ENCODE measurements around the gene C14orf180.

Gene C14orf180

GRCh38 chr14:104594310-104595046 lies 14.9 kb downstream of the C14orf180 start:
- DNase-seq = no peak

GRCh38 chr14:104595116-104595675 lies 15.6 kb downstream of the C14orf180 start:
- no peak for DNase-seq

GRCh38 chr14:104595911-104596450 lies 16.4 kb downstream of the C14orf180 start:
- DNase-seq = no peak

DNA sequence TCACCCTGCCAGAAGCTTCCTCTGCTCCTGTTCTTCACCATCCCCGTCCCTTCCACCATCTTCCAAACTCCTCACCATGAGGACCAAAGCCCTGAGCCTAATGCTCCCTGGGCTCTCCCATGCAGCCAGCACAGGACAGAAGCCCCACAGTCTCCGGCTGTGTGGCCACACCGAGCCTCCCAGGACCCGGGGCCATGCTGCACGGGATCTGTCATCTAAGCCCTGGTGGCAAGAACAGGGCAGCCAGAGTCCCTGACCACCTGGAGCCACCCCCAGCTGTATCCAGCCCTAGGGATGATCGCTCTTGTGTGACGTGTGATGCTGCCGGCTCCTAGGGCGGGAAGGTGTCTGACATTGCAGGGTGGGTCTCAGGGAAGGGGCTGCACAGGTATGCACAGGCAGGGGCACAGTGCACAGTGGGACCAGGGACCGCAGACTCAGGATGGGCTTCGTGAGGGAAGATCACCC lies 16.9 kb downstream of the C14orf180 start:
- no peak for DNase-seq

- DNase-seq = no peak
Observed at GRCh38 chr14:104596927-104597351, 17.4 kb downstream of the C14orf180 start.

GRCh38 chr14:104597576-104597975 lies 18.0 kb downstream of the C14orf180 start:
- no peak for DNase-seq

DNA sequence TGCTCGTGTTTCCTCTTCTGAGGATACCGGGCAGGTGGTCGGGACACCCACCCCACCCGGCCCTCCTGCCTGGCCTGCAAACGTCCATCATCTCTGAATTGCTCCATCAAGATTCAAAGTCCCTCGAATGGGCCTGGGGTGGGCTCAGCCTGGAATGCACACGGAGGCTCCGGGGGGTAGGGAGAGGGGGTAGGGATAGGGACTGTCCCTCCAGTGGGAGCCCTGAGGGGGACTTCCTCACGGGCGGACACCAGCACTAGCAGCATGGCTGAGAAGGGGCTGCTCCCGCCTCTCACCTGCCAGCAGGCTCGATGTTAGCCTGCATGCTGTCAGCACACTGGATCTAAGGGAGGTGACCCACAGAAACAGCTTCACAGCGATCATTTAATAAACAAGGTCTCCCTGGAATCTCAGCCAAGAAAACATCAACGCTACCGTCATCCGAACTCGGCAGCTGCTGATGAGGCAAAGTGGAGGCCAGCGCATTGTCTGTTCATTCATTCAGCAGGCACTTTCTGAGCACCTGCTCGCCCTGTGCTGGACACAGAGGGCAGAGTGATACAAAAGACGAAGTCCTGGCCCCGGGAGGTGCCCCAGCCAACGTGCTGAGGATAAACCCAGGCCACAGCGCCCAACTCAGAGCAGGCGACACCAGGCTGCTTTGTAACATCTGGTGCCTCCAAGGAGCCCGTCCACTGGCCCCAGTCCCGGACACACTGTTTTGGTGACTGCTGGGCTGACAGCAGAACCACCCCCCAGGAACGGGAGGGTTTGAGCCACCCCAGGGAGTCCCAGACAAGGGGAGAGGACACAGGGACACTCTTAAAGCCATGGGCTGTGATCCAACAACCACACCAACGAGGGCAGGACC lies 18.7 kb downstream of the C14orf180 start:
- no peak for DNase-seq

GRCh38 chr14:104598910-104599273 lies 19.3 kb downstream of the C14orf180 start:
- DNase-seq = no peak

DNA sequence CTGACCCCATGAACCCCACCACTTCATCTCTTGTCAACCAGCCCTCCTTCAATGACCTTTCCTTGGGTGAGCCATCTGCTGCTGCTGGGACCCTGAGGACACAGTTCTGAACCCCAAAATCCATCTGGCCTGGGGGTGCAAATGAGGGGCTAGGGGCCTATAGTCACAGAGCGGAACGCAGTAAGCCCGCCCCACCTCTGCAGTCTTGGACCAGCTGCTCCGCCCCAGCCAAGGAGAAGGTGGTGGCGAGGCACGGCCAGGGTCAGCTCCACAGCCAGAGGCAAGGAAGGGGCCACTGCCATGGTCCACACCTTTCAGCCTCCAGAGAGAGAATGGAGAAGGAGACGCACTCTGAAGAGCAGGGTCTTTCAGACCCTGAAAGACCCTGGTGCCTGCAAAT lies 19.9 kb downstream of the C14orf180 start:
- DNase-seq = no peak

- DNase-seq = no peak
Observed at GRCh38 chr14:104600141-104600643, 20.6 kb downstream of the C14orf180 start.

DNA sequence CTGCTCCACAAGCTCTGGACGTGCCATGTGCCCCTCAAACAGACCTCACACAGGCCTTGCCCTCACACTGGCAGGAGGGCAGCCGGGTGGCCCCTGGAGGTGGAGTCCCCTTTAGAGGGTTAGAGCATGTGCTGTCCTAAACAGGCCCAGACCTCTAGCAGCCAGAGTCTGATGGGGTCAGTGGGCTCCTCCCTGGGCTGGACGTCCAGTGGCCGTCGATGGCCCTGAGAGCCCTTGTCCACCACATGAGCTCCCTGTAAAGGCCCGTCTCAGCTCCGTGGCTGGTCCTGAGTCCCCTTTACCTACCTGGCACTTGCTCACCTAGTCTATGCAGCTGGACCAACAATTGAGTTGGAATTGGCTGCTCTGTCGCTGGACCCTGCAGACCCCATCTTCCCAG lies 21.2 kb downstream of the C14orf180 start:
- no peak for DNase-seq

DNA sequence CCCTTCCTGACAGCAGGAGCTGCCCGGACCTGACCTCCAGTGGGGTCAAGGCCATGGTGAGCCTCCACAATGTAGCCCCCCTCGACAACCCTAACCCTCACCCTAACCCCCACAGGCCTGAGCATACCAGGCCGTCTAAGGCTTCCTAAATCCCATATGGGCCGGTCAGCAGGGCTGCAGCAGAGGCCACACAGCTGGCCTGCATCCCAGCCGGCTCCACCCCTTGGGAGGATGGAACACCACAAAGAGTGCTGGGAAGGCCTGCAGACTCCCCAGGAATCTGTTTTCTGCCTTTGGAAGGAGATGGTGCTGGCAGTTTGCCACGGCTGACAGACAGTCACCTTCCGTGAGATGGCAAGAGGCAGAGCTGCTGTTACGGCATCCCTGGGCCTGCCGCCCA lies 22.2 kb downstream of the C14orf180 start:
- no peak for DNase-seq

GRCh38 chr14:104602315-104602932 lies 22.9 kb downstream of the C14orf180 start:
- DNase-seq = no peak

DNA sequence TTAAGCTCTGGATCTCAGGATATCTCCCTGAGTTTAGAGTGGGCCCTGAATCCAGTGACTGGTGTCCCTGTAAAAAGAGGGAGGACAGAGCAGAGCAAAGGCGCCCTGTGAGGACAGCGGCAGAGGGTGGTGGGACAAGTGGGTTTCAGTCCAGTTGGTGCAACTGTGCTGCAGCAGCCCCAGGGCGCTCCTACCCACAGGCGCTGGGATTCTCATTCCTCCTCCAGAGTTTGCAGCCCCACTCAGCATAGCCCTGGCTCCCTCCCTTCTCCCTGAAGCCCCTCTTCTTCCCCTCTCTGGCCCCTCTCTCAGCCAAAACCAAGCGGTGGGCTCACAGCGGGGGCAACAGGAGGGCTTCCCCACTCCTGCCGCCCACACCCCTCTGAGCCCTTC lies 23.4 kb downstream of the C14orf180 start:
- DNase-seq = no peak

DNA sequence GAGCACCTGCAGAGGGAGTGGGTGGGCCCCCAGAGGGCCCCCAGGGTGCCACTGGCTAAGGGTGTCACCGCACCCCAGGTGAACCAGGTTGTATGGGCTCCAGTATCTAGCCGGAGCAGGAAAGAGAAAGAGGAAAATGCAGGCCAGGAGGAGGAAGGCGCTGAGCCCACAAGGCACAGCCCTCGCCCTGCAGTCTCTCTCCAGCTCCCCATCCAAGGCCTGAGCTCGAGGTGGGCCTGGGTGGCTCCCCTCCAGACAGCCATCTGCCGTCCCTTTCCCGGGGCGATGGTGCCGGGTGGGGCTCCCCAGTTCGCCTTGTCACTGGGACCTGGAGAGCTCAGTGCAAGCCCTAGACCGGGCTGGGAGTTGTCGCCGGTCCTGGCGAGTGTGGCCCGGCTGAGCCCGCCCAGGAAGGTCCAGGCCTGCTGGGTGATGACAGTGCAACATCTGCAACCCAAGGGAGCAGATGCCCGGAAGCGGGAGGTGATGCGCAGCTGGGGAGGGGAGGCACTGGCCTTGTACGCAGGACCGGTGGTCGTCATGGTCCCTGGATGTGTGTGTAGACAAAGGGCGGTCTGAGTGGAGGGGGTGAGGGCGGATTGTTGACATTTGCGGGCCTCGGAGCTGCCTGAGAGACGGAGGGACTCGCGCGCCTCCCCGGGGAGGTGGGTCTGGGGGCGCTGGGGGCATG lies 24.3 kb downstream of the C14orf180 start:
- DNase-seq = no peak

DNA sequence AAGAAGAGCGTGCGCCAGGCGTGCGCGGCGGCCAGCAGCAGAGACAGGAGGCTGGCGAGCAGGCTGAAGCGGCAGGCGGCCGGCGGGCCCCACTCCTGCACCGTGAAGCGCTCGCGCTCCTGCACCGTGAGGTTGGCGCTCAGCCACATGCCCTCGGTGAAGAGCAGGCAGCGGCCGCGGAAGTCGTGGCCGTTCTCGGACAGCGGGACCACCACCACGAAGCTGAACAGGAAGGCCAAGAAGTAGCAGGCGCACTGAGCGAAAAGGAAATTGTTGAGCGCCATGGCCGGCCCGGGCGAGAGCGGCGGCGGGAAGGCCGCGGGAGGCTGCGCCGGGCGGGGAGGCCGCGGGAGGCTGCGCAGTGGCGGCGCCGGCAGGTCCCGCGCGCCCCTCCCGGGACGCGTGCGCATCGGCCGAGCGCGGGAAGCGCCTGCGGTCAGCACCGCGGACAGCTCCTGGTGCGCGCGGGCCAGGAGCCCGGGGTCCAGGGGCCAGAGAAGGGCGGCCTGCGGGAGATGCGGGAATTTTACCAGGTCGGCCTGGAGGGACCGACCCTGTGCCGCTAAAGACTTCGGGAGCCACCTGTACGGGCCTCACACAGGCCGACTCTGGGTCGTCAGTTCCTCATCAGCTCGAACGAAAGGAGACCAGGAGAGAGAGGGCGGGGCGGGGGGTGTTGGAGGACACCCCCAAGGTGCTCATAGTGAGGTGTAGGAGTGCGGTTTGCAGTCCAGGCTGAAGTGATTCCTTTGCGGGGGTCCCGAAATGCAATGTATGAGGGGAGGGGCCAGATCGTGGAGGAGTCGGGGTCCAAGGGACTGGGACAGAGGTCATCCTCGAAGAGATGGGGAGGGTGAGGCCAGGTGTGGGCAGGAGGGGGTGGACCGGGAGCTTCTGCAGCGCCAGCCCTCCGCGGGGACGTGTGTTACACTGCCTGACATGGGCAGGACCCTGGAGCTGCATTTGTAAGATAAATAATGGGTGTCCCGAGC lies 25.2 kb downstream of the C14orf180 start, which contains the start of gene TMEM179:
Gene TMEM179, minus strand, starts transcription at position 315 of the 992 bp plus-strand sequence. Its CDS starts 31 bp downstream, at position 284.
- no peak for DNase-seq

DNA sequence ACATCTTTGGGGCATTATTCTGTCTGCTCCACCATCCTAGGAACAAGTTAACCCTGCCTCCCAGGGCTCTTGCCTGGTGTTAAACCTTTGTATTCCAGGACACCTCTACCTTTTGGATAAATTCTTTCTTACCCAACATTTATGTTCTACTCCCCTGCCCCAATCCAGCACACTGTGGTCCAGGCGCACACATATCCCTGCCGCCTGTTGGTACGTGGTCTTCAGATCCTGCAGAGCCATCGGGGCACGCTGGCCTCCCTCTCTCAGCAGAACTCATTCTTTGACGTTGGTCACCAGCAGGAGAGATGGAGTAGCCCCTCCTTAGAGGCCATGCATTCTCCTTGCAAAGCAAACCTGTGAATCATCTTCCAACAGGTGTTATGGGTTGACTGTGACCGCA lies 30.1 kb downstream of the C14orf180 start:
- DNase-seq = no peak

GRCh38 chr14:104610749-104611310 lies 31.3 kb downstream of the C14orf180 start:
- no peak for DNase-seq

DNA sequence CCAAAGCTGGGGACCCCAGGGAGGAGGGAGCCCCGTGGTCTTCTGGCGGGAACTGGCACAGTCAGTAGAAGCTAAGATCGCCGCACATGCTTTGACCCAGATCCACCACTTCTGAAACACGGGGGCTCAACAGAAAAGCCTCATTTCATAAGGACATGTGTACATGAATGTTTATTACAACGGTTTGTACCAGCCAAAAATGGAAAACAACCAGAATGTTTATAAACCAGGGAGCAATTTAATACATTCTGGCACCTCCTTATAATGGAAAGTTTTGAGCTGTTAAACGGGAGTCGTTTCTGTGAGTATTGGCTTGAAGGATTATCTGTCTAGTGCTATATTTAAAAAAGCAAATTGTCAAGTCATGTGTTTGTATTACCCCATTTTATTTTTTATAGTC lies 32.3 kb downstream of the C14orf180 start:
- no peak for DNase-seq

DNA sequence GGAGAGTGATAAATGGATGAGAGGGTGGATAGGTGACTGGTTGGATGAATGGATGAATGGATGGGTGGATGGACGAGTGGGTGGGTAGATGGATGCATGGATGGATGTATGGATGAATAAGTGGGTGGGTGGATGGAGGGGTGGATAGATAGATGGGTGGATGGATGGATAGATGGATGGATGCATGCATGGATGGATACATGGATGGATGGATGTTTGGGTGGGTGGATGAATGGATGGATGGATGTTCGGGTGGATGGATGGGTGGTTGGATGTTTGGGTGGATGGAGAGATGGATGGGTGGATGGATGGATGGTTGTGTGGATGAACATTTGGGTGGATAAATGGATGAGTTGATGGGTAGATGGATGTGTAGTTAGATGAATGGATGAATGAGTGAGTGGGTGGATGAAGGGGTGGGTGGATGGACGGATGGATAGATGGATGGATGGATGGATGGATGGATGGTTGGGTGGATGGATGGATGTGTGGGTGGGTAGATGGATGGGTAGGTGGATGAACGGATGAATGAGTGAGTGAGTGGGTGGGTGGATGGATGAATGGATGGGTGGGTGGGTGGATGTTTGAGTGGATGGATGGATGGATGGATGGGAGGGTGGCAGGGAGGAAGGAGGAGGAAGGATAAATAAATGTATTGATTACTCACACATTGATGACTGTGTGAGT lies 34.7 kb downstream of the C14orf180 start:
- no peak for DNase-seq

Measured in activated CD4-positive, alpha-beta T cell treated with anti-CD3 and anti-CD28 coated beads, Interleukin-2, amount 50 U/mL, for 4 hours (primary cell).